ENCODE results near the gene SDF2.

The SDF2 gene

GRCh38 chr17:28655160-28655559 lies 6.5 kb downstream of the SDF2 start:
- TF ChIP-seq CTCF (IDR thresholded peaks at IDR 0.05; ENCODE audit: low read depth, low read length) (no peak), EZH2phosphoT487 (IDR thresholded peaks at IDR 0.05; ENCODE audit: low read depth) (no peak)
- Histone ChIP-seq H3K4me3 (ENCODE audit: low read length) (no peak overlapping the region), H3K36me3 (replicated peaks; ENCODE audit: low read depth, low read length) (peaks cover 24% of the 10 kb centered on the region)

GRCh38 chr17:28648698-28649097 lies 13.0 kb downstream of the SDF2 start:
- no peak overlapping the region for H3K9ac ChIP-seq (ENCODE audit: low read length)
- no peak overlapping the region for H3K4me2 ChIP-seq (ENCODE audit: low read length)
- no peak overlapping the region for H3K27ac ChIP-seq (ENCODE audit: low read length)
- TF ChIP-seq EZH2phosphoT487 (IDR thresholded peaks at IDR 0.05; ENCODE audit: low read depth) (no peak), CTCF (IDR thresholded peaks at IDR 0.05; ENCODE audit: low read depth, low read length) (no peak)
- peaks cover under 1% of the 10 kb centered on the region; the same call in 1 of the 2 replicates for H4K20me1 ChIP-seq (ENCODE audit: insufficient read depth, low read length)
- H3K79me2 ChIP-seq (ENCODE audit: low read length): peaks cover 19% of the 10 kb centered on the region
- H3K9me3 ChIP-seq (ENCODE audit: insufficient read depth, low read length): no peaks in the 10 kb centered on the region
- H3K4me1 ChIP-seq (ENCODE audit: low read length): peaks cover 19% of the 10 kb centered on the region
- no peaks in the 10 kb centered on the region for H3K27me3 ChIP-seq (ENCODE audit: low read depth, low read length)
- H3K36me3 ChIP-seq (replicated peaks; ENCODE audit: low read depth, low read length): peaks cover 11% of the 10 kb centered on the region
- H2AFZ ChIP-seq (ENCODE audit: low read depth, low read length): no peak overlapping the region
- no peak overlapping the region for H3K4me3 ChIP-seq (ENCODE audit: low read length)

More at GRCh38 chr17:28655160-28655559, 6.5 kb downstream of the SDF2 start:
- Histone ChIP-seq H3K27ac (ENCODE audit: low read length) (no peak overlapping the region), H2AFZ (ENCODE audit: low read depth, low read length) (no peak overlapping the region), H4K20me1 (ENCODE audit: insufficient read depth, low read length) (no peaks in the 10 kb centered on the region), H3K4me2 (ENCODE audit: low read length) (no peak overlapping the region), H3K9me3 (ENCODE audit: insufficient read depth, low read length) (no peaks in the 10 kb centered on the region), H3K27me3 (ENCODE audit: low read depth, low read length) (no peaks in the 10 kb centered on the region), H3K4me1 (ENCODE audit: low read length) (no peaks in the 10 kb centered on the region), H3K9ac (ENCODE audit: low read length) (no peak overlapping the region), H3K79me2 (ENCODE audit: low read length) (peaks cover 30% of the 10 kb centered on the region)

GRCh38 chr17:28646039-28646754 lies 15.5 kb downstream of the SDF2 start:
- Histone ChIP-seq H2AFZ (ENCODE audit: low read depth, low read length) (peak overlapping the region; percentile 70), H3K9me3 (ENCODE audit: insufficient read depth, low read length) (no peaks in the 10 kb centered on the region), H3K36me3 (replicated peaks; ENCODE audit: low read depth, low read length) (peaks cover 21% of the 10 kb centered on the region), H3K4me3 (ENCODE audit: low read length) (peak overlapping the region; percentile 93), H3K79me2 (ENCODE audit: low read length) (peaks cover 28% of the 10 kb centered on the region), H3K4me2 (ENCODE audit: low read length) (peak overlapping the region; percentile 86), H3K27ac (ENCODE audit: low read length) (peak overlapping the region; percentile 54), H3K9ac (ENCODE audit: low read length) (peak overlapping the region; percentile 74), H4K20me1 (ENCODE audit: insufficient read depth, low read length) (peaks cover 5% of the 10 kb centered on the region; the same call in 1 of the 2 replicates), H3K27me3 (ENCODE audit: low read depth, low read length) (no peaks in the 10 kb centered on the region), H3K4me1 (ENCODE audit: low read length) (peaks cover 24% of the 10 kb centered on the region)
- TF ChIP-seq CTCF (IDR thresholded peaks at IDR 0.05; ENCODE audit: low read depth, low read length): no peak
- TF ChIP-seq EZH2phosphoT487 (IDR thresholded peaks at IDR 0.05; ENCODE audit: low read depth): no peak

GRCh38 chr17:28645576-28645939 lies 16.1 kb downstream of the SDF2 start:
- Histone ChIP-seq H3K36me3 (replicated peaks; ENCODE audit: low read depth, low read length) (peaks cover 27% of the 10 kb centered on the region), H3K4me3 (ENCODE audit: low read length) (peak overlapping the region; percentile 93), H3K27ac (ENCODE audit: low read length) (peak overlapping the region; percentile 54), H3K27me3 (ENCODE audit: low read depth, low read length) (no peaks in the 10 kb centered on the region), H3K4me1 (ENCODE audit: low read length) (peaks cover 24% of the 10 kb centered on the region), H3K79me2 (ENCODE audit: low read length) (peaks cover 28% of the 10 kb centered on the region), H3K9ac (ENCODE audit: low read length) (peak overlapping the region; percentile 74), H3K9me3 (ENCODE audit: insufficient read depth, low read length) (no peaks in the 10 kb centered on the region), H3K4me2 (ENCODE audit: low read length) (peak overlapping the region; percentile 86), H4K20me1 (ENCODE audit: insufficient read depth, low read length) (peaks cover 5% of the 10 kb centered on the region; the same call in 1 of the 2 replicates), H2AFZ (ENCODE audit: low read depth, low read length) (peak overlapping the region; percentile 50; the same call in 1 of the 2 replicates)
- no peak for TF ChIP-seq CTCF (IDR thresholded peaks at IDR 0.05; ENCODE audit: low read depth, low read length)
- TF ChIP-seq EZH2phosphoT487 (IDR thresholded peaks at IDR 0.05; ENCODE audit: low read depth): no peak
